Panc1 (cell line): ENCODE measurements around the gene LACC1. TPM values are rescaled to one million over a fixed set of nuclear protein-coding genes. Genes with fewer than 3 reads are reported as not detected.
A peak's percentile ranks its signal among the peaks of the same experiment; 100 is the strongest.

Experiments used
- ATAC-seq: fragments of 200-7000 bp; cut with Tn5 transposase; 2 replicates; pipeline ENCODE4 v1.9.1; 2020; ENCODE audit warnings: mild to moderate bottlenecking, moderate library complexity
- BruUV-seq: library from RNA; stranded (reverse); fragments of 400-500 nt; replicated peaks from 2 replicates; lab custom pipeline; 2021; lab: Mats Ljungman, UMichigan
- CTCF ChIA-PET: fragments of 300-600 bp; sonication (Branson Sonifier 250); formaldehyde crosslinking; loops from one replicate; lab custom pipeline; 2022; ENCODE audit warnings: antibody characterized with exemption; lab: Charles Lee
- POLR2A ChIA-PET: fragments of 300-600 bp; sonication (Branson Sonifier 250); formaldehyde crosslinking; loops from one replicate; lab custom pipeline; 2022; ENCODE audit warnings: antibody characterized with exemption; lab: Charles Lee
- DNase-seq: peaks from one replicate; pipeline ENCODE4 v3.0.0-alpha.2; 2010; ENCODE audit warnings: low read depth, low spot score
- H3K27ac ChIP-seq: 2 replicates; pipeline ENCODE4 v1.5.1; 2011; ENCODE audit warnings: mild to moderate bottlenecking, low read length, inconsistent platforms
- H3K27me3 ChIP-seq: fragments of 200-500 bp; sonication (Bioruptor generic); 2 replicates; pipeline ENCODE4 v1.6.0; 2014; ENCODE audit warnings: low read length, inconsistent platforms; ENCODE audit not compliant: control insufficient read depth, insufficient read depth
- H3K36me3 ChIP-seq: fragments of 200-500 bp; sonication (Bioruptor generic); 2 replicates; pipeline ENCODE4 v1.5.1; 2014; ENCODE audit warnings: inconsistent platforms, mild to moderate bottlenecking, low read length, moderate library complexity; ENCODE audit not compliant: control insufficient read depth, insufficient read depth
- H3K4me1 ChIP-seq: 2 replicates; pipeline ENCODE4 v1.5.1; 2011; ENCODE audit warnings: inconsistent platforms, mild to moderate bottlenecking, low read length, moderate library complexity; ENCODE audit not compliant: control insufficient read depth, insufficient read depth
- H3K4me3 ChIP-seq, 2 experiments: 2 replicates each; pipeline ENCODE4 v1.5.1; 2011 to 2012; ENCODE audit warnings: low read depth in 2 of 2, low read length in 2 of 2, mild to moderate bottlenecking in 2 of 2, inconsistent platforms in 1 of 2, moderate library complexity in 1 of 2
- H3K9me3 ChIP-seq: fragments of 200-500 bp; sonication (Bioruptor generic); 2 replicates; pipeline ENCODE4 v1.5.1; 2014; ENCODE audit warnings: low read depth, mild to moderate bottlenecking, inconsistent platforms, low read length, moderate library complexity; ENCODE audit not compliant: control insufficient read depth, insufficient read depth
- POLR2AphosphoS5 ChIP-seq: IDR thresholded peaks from 2 replicates; pipeline ENCODE4 v1.6.1; 2012; ENCODE audit warnings: mild to moderate bottlenecking, low read depth, low read length, moderate library complexity
- SIN3A ChIP-seq: IDR thresholded peaks from 2 replicates; pipeline ENCODE4 v1.6.1; 2012; ENCODE audit warnings: low read depth, mild to moderate bottlenecking, low read length, moderate library complexity, borderline replicate concordance; ENCODE audit not compliant: insufficient read depth
- TCF7L2 ChIP-seq: IDR thresholded peaks from 2 replicates; pipeline ENCODE4 v1.6.1; 2011; ENCODE audit warnings: mild to moderate bottlenecking, low read depth, low read length, inconsistent platforms
- in situ Hi-C: cut with HindIII; loops from 2 replicates; pipeline ENCODE4 v1.10.0; 2016; ENCODE audit warnings: low sequenced_read_pairs, low pct_unique_long_range_greater_than_20kb
- intact Hi-C: fragments of 100-400 bp; cut with micrococcal nuclease; formaldehyde crosslinking; loops from one replicate; pipeline ENCODE4 v1.10.0; 2022; ENCODE audit not compliant: unreplicated experiment
- total RNA-seq: library from RNA; stranded (reverse); gene quantifications from one replicate; pipeline ENCODE4 v1.2.1, GENCODE V29; 2021; ENCODE audit not compliant: unreplicated experiment
- TF ChIP-seq, protein P1 (sequence below): fragments of 450-650 bp; IDR thresholded peaks from 2 replicates; pipeline ENCODE4 v1.5.1; 2017; ENCODE audit warnings: mild to moderate bottlenecking
- TF ChIP-seq, protein P2 (sequence below), 2 experiments: IDR thresholded peaks; 2 replicates each; pipeline ENCODE4 v1.6.1; 2011 to 2012; ENCODE audit warnings: low read depth in 2 of 2, control low read depth in 1 of 2, low read length in 1 of 2, mild to moderate bottlenecking in 1 of 2, moderate library complexity in 1 of 2; ENCODE audit not compliant: insufficient read depth in 1 of 2

Gene LACC1
- total RNA-seq, 1 experiment from 2014 or later, result 2.1 TPM

DNA sequence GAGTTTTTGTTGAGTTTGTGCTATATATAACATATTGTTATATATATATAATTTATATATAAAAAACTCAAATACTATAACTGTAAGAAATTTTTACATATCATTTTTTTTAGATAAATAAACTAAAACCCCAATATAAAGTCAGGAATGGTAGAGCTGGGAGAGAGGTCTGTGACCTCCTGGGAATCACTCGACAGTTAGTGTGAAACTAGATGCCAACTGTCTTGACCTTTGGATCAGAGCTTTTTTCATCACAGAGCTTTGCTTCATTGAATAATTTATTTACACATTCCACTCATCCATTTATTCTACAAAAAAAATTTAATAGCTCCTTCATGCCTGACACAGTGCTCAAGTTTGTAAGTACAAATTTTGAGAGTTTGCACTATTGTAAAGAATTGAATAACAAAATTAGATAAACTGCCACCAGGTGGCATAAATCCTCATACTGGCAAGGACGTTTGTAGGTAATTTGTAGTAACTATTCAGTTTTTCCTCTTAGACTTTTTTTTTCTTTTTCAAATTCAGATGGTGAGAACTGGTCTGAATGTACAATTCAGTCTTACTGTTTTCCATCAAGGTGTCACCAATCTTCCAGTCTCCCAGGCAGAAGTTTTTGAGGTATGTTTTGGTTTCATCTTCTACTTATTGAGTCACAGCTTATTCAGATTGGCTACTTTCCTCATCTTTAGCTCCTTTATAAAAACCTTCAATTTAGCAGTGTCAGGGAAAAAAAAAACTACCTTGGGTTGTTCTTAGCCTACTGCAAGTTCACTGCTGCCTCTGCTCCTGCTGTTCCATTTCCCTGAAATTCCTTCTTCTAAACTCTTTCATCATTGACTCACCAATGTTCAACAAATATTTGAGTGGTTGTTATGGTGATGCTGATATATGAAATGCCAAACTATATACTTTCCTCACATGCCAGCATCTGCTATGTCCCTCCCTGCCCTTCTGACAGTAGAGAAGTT is 28.7 kb downstream of the LACC1 start:
- TF ChIP-seq, protein P1, sequence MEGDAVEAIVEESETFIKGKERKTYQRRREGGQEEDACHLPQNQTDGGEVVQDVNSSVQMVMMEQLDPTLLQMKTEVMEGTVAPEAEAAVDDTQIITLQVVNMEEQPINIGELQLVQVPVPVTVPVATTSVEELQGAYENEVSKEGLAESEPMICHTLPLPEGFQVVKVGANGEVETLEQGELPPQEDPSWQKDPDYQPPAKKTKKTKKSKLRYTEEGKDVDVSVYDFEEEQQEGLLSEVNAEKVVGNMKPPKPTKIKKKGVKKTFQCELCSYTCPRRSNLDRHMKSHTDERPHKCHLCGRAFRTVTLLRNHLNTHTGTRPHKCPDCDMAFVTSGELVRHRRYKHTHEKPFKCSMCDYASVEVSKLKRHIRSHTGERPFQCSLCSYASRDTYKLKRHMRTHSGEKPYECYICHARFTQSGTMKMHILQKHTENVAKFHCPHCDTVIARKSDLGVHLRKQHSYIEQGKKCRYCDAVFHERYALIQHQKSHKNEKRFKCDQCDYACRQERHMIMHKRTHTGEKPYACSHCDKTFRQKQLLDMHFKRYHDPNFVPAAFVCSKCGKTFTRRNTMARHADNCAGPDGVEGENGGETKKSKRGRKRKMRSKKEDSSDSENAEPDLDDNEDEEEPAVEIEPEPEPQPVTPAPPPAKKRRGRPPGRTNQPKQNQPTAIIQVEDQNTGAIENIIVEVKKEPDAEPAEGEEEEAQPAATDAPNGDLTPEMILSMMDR, result peak; percentile 33; the same call in 1 of the 2 replicates
- TF ChIP-seq POLR2AphosphoS5, result no peak
- Histone ChIP-seq H3K27me3 (no peaks in the 10 kb centered on the region; the same call in 1 of the 2 replicates), H3K4me1 (no peaks in the 10 kb centered on the region), H3K27ac (no peak overlapping the region), H3K4me3 (no peak overlapping the region), H3K9me3 (no peaks in the 10 kb centered on the region), H3K36me3 (no peaks in the 10 kb centered on the region; the same call in 1 of the 2 replicates)
- in situ Hi-C loops, result loop anchor here (25.0 kb wide), 1 partner anchor 554 kb away; no protein-coding TSS in a partner anchor
- intact Hi-C loops, result loop anchor here (1.0 to 10.0 kb wide), 2 partner anchors 140 to 566 kb away; no protein-coding TSS in a partner anchor
- ATAC-seq, result no peak
- DNase-seq, result peak; percentile 5
- ChIA-PET POLR2A (no interaction called here), CTCF (interaction anchor here (0.7 to 1.1 kb wide), 3 partner anchors 247 to 583 kb away, joined by 3 to 13 read pairs (median 3); no protein-coding TSS in a partner anchor)
- no TSS peak for BruUV-seq

DNA sequence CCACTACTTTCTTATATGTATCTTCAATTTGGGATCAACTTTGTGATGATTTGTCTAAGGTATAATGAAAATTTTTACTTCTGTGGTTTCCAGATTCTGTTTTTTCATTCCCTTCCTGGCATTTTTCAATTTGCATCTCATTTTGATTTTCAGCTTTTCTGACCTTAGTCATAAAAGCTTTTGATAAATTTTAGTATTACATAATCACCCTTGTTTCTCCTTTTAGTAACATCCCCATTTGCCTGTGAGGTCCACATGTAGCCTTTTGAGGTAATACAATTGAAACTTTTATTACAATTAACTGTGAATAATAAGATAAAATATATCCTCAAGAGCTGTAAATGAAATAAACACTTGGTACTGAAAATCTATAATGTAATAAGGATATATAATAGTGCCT is 31.2 kb downstream of the LACC1 start:
- in situ Hi-C loops, result loop anchor here (25.0 kb wide), 1 partner anchor 551 kb away; no protein-coding TSS in a partner anchor
- CTCF ChIA-PET, result no interaction called here

More for the DNA sequence above, 31.2 kb downstream of the LACC1 start:
- POLR2A ChIA-PET, result no interaction called here
- ATAC-seq, result no peak
- Histone ChIP-seq H3K9me3 (no peaks in the 10 kb centered on the region), H3K36me3 (no peaks in the 10 kb centered on the region; the same call in 1 of the 2 replicates), H3K4me1 (no peaks in the 10 kb centered on the region), H3K4me3 (no peak overlapping the region), H3K27ac (no peak overlapping the region), H3K27me3 (no peaks in the 10 kb centered on the region; the same call in 1 of the 2 replicates)
- intact Hi-C loops, result no loop called here
- DNase-seq, result no peak
- BruUV-seq, result no TSS peak
- TF ChIP-seq SIN3A, result no peak
- TF ChIP-seq, protein P2, sequence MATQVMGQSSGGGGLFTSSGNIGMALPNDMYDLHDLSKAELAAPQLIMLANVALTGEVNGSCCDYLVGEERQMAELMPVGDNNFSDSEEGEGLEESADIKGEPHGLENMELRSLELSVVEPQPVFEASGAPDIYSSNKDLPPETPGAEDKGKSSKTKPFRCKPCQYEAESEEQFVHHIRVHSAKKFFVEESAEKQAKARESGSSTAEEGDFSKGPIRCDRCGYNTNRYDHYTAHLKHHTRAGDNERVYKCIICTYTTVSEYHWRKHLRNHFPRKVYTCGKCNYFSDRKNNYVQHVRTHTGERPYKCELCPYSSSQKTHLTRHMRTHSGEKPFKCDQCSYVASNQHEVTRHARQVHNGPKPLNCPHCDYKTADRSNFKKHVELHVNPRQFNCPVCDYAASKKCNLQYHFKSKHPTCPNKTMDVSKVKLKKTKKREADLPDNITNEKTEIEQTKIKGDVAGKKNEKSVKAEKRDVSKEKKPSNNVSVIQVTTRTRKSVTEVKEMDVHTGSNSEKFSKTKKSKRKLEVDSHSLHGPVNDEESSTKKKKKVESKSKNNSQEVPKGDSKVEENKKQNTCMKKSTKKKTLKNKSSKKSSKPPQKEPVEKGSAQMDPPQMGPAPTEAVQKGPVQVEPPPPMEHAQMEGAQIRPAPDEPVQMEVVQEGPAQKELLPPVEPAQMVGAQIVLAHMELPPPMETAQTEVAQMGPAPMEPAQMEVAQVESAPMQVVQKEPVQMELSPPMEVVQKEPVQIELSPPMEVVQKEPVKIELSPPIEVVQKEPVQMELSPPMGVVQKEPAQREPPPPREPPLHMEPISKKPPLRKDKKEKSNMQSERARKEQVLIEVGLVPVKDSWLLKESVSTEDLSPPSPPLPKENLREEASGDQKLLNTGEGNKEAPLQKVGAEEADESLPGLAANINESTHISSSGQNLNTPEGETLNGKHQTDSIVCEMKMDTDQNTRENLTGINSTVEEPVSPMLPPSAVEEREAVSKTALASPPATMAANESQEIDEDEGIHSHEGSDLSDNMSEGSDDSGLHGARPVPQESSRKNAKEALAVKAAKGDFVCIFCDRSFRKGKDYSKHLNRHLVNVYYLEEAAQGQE (IDR thresholded peaks at IDR 0.05; ENCODE audit: insufficient read depth in 1 of 2, low read depth in 2 of 2, low read length in 1 of 2), result no peak
- no peak for TF ChIP-seq POLR2AphosphoS5
- TF ChIP-seq, protein P1, result no peak
- TF ChIP-seq TCF7L2, result no peak
